ENCODE results near the gene MIF4GD. TPM values are rescaled to one million over a fixed set of nuclear protein-coding genes. Genes with fewer than 3 reads are reported as not detected.

Gene MIF4GD
- total and polyA plus RNA-seq, 2 experiments from 2014 or later: 12.4 to 23.6 TPM

DNA sequence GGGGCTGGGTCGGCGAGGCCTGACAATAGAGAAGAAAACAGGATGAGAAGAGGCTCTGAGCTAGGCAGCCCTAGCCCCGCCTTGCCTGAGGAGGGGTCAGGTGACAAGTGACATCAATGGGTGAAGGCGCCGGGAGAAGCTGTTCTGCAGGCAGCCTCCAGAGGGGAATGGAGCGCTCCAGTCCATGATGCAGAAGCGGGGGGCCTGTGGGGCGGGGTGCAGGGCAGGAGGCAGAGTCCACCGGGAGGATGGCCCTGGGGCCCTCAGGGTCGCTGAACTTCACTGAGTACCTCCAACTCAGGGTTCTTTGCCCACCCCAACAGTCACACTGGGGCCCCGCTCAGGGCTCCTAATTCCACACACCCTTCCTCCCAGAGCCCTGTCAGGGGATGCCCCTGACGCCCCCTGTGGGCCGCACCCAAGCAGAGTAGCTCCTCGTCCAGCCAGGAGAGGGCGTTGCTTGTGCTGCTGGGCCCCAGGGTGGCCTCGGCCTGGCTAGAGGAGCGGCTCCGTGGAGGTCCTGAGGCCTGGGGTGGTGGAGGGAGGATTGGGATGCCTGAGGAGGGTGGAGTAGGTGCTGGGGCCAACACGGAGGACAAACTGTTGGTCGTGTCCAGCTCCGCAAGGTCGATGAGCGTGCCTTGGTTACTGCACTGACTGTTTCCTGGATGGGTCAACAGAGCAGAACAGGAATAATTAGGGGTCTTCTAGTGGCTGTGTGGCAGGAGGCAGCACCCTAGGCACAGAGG is 30.5 kb downstream of the MIF4GD start:
- no peak overlapping the region for H3K4me3 ChIP-seq
- TF ChIP-seq EZH2 (IDR thresholded peaks at IDR 0.05; ENCODE audit: borderline replicate concordance) (no peak), EZH2phosphoT487 (IDR thresholded peaks at IDR 0.05; ENCODE audit: low read depth, severe bottlenecking, unreplicated experiment) (no peak)
- TF ChIP-seq, protein P1, sequence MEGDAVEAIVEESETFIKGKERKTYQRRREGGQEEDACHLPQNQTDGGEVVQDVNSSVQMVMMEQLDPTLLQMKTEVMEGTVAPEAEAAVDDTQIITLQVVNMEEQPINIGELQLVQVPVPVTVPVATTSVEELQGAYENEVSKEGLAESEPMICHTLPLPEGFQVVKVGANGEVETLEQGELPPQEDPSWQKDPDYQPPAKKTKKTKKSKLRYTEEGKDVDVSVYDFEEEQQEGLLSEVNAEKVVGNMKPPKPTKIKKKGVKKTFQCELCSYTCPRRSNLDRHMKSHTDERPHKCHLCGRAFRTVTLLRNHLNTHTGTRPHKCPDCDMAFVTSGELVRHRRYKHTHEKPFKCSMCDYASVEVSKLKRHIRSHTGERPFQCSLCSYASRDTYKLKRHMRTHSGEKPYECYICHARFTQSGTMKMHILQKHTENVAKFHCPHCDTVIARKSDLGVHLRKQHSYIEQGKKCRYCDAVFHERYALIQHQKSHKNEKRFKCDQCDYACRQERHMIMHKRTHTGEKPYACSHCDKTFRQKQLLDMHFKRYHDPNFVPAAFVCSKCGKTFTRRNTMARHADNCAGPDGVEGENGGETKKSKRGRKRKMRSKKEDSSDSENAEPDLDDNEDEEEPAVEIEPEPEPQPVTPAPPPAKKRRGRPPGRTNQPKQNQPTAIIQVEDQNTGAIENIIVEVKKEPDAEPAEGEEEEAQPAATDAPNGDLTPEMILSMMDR (IDR thresholded peaks at IDR 0.05; ENCODE audit: poor library complexity): peak; percentile 47
- WGBS (ENCODE audit: low lambda C conversion rate, missing lambda C conversion rate): 82% methylated on average over 20 of the region's 23 CpGs
- no peaks in the 10 kb centered on the region for H3K9me2 ChIP-seq (replicated peaks; ENCODE audit: insufficient read depth)
- no peaks in the 10 kb centered on the region for H3K36me3 ChIP-seq (replicated peaks; ENCODE audit: insufficient read depth, low read depth)
- H3K79me2 ChIP-seq: no peaks in the 10 kb centered on the region
- H3K4me2 ChIP-seq: no peak overlapping the region
- no peaks in the 10 kb centered on the region for H3K4me1 ChIP-seq (ENCODE audit: insufficient read depth)
- H3K9me3 ChIP-seq (ENCODE audit: low read depth): no peaks in the 10 kb centered on the region
- no peaks in the 10 kb centered on the region for H3K27me3 ChIP-seq
- DNase-seq (ENCODE audit: low spot score): peak; percentile 50
- no peaks in the 10 kb centered on the region for H4K20me1 ChIP-seq (ENCODE audit: insufficient read depth, poor library complexity, severe bottlenecking)
- no peak overlapping the region for H3K27ac ChIP-seq
- no peak overlapping the region for H2AFZ ChIP-seq

DNA sequence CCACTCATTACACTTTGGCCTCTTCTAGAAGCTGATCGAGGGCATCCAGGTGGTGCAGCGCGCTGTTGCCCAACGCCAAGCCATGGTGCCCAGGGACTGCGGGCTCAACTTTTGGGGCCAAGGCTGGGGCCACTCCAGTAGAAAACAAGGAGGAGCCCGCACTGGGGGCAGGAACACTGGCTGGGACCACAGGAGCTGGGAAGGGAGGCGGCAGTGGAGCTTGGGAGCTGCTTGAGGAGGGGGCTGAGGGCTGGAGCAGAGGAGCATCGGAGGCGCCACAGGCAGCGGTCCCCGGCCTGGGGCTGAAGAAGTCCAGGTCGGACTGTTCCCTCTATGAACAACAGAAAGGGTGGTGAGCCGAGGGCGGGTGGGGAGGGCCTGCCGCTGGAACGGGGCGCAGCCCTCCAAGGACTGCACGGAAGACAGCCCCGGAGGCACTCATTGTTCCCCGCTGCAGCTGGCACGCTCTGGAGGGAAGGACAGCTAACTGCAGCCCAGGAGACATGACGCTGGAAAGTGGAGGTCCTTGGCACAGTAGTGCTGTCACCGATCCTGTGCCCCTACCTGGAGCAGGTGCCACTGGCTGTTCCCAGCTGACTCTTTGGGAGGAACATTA is 31.1 kb downstream of the MIF4GD start:
- Histone ChIP-seq H3K4me3 (no peak overlapping the region), H3K9me3 (ENCODE audit: low read depth) (no peaks in the 10 kb centered on the region), H3K27me3 (no peaks in the 10 kb centered on the region), H2AFZ (no peak overlapping the region), H4K20me1 (ENCODE audit: insufficient read depth, poor library complexity, severe bottlenecking) (no peaks in the 10 kb centered on the region), H3K4me2 (no peak overlapping the region), H3K27ac (no peak overlapping the region), H3K4me1 (ENCODE audit: insufficient read depth) (no peaks in the 10 kb centered on the region), H3K36me3 (replicated peaks; ENCODE audit: insufficient read depth, low read depth) (no peaks in the 10 kb centered on the region), H3K79me2 (no peaks in the 10 kb centered on the region), H3K9me2 (replicated peaks; ENCODE audit: insufficient read depth) (no peaks in the 10 kb centered on the region)
- no peak for DNase-seq (ENCODE audit: low spot score)
- 94% methylated on average over 22 of the region's 23 CpGs for WGBS (ENCODE audit: low lambda C conversion rate, missing lambda C conversion rate)
- no peak for TF ChIP-seq EZH2 (IDR thresholded peaks at IDR 0.05; ENCODE audit: borderline replicate concordance)
- no peak for TF ChIP-seq EZH2phosphoT487 (IDR thresholded peaks at IDR 0.05; ENCODE audit: low read depth, severe bottlenecking, unreplicated experiment)
- TF ChIP-seq, protein P1 (IDR thresholded peaks at IDR 0.05; ENCODE audit: poor library complexity): no peak

DNA sequence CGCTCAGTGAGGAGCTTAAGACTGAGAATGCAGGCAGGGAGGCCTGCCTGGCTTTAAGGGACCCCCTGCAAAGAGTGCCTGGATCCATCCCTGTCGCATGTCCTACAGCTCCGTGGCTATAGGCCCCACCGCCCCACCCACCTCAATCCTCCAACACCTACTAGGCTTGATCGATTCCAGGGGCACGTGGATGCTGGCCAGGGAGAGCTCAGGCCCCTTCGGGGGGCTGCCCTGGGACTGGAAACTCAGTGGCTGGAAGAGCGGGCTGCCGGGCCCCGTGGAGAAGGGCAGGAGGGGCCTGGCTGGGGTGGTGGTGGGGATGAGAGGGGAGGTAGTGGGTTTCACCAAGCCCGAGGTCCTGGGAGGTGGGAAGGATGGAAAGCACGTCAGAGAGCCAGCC is 31.8 kb downstream of the MIF4GD start:
- H3K9me2 ChIP-seq (replicated peaks; ENCODE audit: insufficient read depth): no peaks in the 10 kb centered on the region
- H3K36me3 ChIP-seq (replicated peaks; ENCODE audit: insufficient read depth, low read depth): no peaks in the 10 kb centered on the region
- no peak overlapping the region for H3K4me3 ChIP-seq
- no peak for DNase-seq (ENCODE audit: low spot score)
- no peaks in the 10 kb centered on the region for H3K9me3 ChIP-seq (ENCODE audit: low read depth)
- TF ChIP-seq EZH2 (IDR thresholded peaks at IDR 0.05; ENCODE audit: borderline replicate concordance): no peak
- TF ChIP-seq, protein P1 (IDR thresholded peaks at IDR 0.05; ENCODE audit: poor library complexity): no peak
- TF ChIP-seq EZH2phosphoT487 (IDR thresholded peaks at IDR 0.05; ENCODE audit: low read depth, severe bottlenecking, unreplicated experiment): no peak
- WGBS (ENCODE audit: low lambda C conversion rate, missing lambda C conversion rate): 87% methylated on average over 5 of the region's 12 CpGs
- no peaks in the 10 kb centered on the region for H4K20me1 ChIP-seq (ENCODE audit: insufficient read depth, poor library complexity, severe bottlenecking)
- H3K4me1 ChIP-seq (ENCODE audit: insufficient read depth): no peaks in the 10 kb centered on the region
- no peak overlapping the region for H3K4me2 ChIP-seq
- H3K27ac ChIP-seq: no peak overlapping the region
- H3K79me2 ChIP-seq: no peaks in the 10 kb centered on the region
- no peak overlapping the region for H2AFZ ChIP-seq
- no peaks in the 10 kb centered on the region for H3K27me3 ChIP-seq
